HUES48 (cell line): ENCODE results near the gene HDAC11.
"Not testable (repeated sequence)": the region's sequence is repeated elsewhere in the genome, so short reads cannot be mapped to it uniquely, and the experiment has no call there.

Source experiments
- H3K27ac ChIP-seq: one replicate; pipeline ENCODE4 v1.7.0; 2013; ENCODE audit warnings: low read depth, low read length, inconsistent platforms
- H3K27me3 ChIP-seq: 2 replicates; pipeline ENCODE4 v1.6.1; 2013; ENCODE audit warnings: mild to moderate bottlenecking, low read length; ENCODE audit not compliant: control insufficient read depth, insufficient read depth
- H3K36me3 ChIP-seq: 2 replicates; pipeline ENCODE4 v1.6.1; 2013; ENCODE audit warnings: low read length; ENCODE audit not compliant: control insufficient read depth, insufficient read depth
- H3K4me1 ChIP-seq: 2 replicates; pipeline ENCODE4 v1.6.1; 2013; ENCODE audit warnings: mild to moderate bottlenecking, low read length; ENCODE audit not compliant: control insufficient read depth, insufficient read depth
- H3K4me3 ChIP-seq: 2 replicates; pipeline ENCODE4 v1.5.1; 2013; ENCODE audit warnings: mild to moderate bottlenecking, low read depth, low read length
- H3K9ac ChIP-seq: 2 replicates; pipeline ENCODE4 v1.6.1; 2013; ENCODE audit warnings: mild to moderate bottlenecking, low read depth, low read length, moderate library complexity
- H3K9me3 ChIP-seq: 2 replicates; pipeline ENCODE4 v1.6.1; 2013; ENCODE audit warnings: low read length; ENCODE audit not compliant: control insufficient read depth, insufficient read depth

HDAC11 gene

GRCh38 chr3:13519006-13519791, 39.1 kb downstream of the HDAC11 start:
- Histone ChIP-seq H3K27me3 (no peaks in the 10 kb centered on the region), H3K9ac (no peak overlapping the region), H3K9me3 (no peaks in the 10 kb centered on the region), H3K27ac (no peak overlapping the region), H3K4me1 (no peaks in the 10 kb centered on the region), H3K36me3 (no peaks in the 10 kb centered on the region), H3K4me3 (no peak overlapping the region)

- H3K27ac ChIP-seq, result no peak overlapping the region
- no peaks in the 10 kb centered on the region for H3K36me3 ChIP-seq
- H3K9ac ChIP-seq, result no peak overlapping the region
- no peaks in the 10 kb centered on the region for H3K27me3 ChIP-seq
- no peaks in the 10 kb centered on the region for H3K4me1 ChIP-seq
- no peaks in the 10 kb centered on the region for H3K9me3 ChIP-seq
- H3K4me3 ChIP-seq, result no peak overlapping the region
Observed at GRCh38 chr3:13520326-13520880, 40.3 kb downstream of the HDAC11 start.

DNA sequence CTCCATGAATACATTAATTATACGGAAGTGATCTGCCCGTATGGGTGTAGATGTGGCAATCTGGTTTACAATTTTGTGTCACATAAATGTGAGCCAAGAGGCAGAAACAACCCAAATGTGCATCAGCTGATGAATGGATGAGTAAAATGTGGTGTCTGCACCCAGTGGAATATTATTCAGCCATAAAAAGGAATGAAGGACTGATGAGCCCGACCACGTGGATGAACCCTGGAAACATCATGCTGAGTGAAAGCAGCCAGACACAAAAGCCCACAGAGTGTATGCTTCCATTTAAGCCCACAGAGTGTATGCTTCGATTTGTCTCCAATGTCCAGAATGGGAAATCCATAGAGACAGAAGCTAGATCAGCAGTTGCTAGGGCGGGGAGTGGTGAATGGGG, 41.2 kb downstream of the HDAC11 start:
- Histone ChIP-seq H3K27ac (no peak overlapping the region), H3K9me3 (no peaks in the 10 kb centered on the region), H3K4me1 (peaks cover 5% of the 10 kb centered on the region), H3K27me3 (no peaks in the 10 kb centered on the region), H3K4me3 (no peak overlapping the region), H3K9ac (no peak overlapping the region), H3K36me3 (no peaks in the 10 kb centered on the region)

- H3K36me3 ChIP-seq, H3K4me1 ChIP-seq, H3K4me3 ChIP-seq, H3K9ac ChIP-seq, H3K27me3 ChIP-seq, H3K27ac ChIP-seq, H3K9me3 ChIP-seq: not testable (repeated sequence)
Observed at GRCh38 chr3:13521749-13522148, 41.6 kb downstream of the HDAC11 start.

GRCh38 chr3:13522236-13522635, 42.1 kb downstream of the HDAC11 start:
- Histone ChIP-seq H3K27me3 (no peaks in the 10 kb centered on the region), H3K9me3 (no peaks in the 10 kb centered on the region), H3K4me3 (no peak overlapping the region), H3K9ac (no peak overlapping the region), H3K36me3 (no peaks in the 10 kb centered on the region), H3K4me1 (peaks cover 10% of the 10 kb centered on the region), H3K27ac (no peak overlapping the region)

DNA sequence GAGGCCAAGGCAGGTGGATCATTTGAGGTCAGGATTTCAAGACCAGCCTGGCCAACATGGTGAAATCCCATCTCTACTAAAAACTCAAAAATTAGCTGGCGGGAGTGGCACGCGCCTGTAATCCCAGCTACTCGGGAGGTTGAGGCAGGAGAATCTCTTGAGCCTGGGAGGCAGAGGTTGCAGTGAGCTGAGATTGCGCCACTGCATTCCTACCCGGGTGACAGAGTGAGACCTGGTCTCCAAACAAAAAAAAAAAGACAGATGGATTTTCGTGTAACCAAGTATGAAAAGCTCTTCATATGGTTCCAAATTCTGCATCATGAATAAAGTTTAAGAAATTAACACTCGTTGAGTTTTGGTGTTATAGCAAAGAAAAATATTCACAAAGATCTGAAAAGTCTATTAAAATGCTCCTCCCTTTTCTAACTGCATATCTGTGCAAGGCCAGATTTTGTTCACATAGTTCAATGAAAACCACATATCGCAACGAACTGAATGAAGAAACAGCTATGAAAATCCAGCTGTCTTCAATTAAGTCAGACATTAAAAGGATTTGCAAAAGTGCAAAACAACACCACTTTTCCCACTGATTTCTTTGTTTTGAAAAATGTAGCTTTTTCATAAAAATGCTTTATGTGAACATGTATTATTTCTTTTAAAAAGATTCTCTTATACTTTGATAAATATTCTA, 45.0 kb downstream of the HDAC11 start:
- Histone ChIP-seq H3K27me3 (no peaks in the 10 kb centered on the region), H3K4me3 (no peak overlapping the region), H3K9ac (no peak overlapping the region), H3K4me1 (peaks cover 12% of the 10 kb centered on the region), H3K36me3 (no peaks in the 10 kb centered on the region), H3K27ac (no peak overlapping the region), H3K9me3 (no peaks in the 10 kb centered on the region)

DNA sequence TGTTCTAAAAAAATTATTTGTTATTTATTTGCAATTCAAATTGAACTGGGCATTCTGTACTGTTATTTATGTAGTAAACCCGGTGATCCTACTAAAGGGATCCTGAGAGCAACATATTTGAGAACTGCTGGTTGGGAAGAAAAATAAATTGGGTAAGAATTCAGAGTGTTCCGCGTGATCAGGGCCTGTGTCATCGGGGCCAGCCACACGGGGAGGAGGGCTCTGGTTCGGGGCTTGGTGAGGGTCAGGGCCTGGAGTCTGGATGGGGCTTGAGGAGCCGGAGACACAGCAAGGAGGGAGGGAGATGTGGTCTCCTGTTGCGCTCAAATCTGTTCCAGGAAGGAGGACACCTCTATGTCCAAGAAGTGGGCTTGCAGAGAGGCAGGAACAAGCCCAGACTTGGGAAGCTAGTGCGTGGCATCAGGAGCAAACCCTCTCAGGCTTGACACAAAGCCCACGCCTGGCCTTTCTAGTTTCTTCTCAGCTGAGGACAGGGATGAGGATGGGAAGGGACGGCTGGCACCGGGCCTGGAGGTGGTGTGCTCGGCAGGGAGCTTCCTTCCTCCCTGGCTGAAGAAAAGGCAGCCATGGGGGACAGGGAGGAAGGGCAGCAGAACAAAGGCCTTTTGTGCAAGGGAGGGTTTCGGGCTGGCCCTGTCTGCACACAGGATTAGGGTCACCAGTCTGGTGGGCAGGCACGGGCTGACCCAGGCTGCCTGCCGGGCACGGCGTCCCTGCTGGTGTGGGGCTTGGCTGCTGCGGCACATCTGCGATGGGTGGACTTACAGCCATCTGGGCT, 45.9 kb downstream of the HDAC11 start:
- Histone ChIP-seq H3K4me3 (no peak overlapping the region), H3K36me3 (no peaks in the 10 kb centered on the region), H3K27me3 (no peaks in the 10 kb centered on the region), H3K4me1 (peaks cover 12% of the 10 kb centered on the region), H3K9me3 (no peaks in the 10 kb centered on the region), H3K27ac (peak overlapping the region; percentile 33), H3K9ac (no peak overlapping the region)

DNA sequence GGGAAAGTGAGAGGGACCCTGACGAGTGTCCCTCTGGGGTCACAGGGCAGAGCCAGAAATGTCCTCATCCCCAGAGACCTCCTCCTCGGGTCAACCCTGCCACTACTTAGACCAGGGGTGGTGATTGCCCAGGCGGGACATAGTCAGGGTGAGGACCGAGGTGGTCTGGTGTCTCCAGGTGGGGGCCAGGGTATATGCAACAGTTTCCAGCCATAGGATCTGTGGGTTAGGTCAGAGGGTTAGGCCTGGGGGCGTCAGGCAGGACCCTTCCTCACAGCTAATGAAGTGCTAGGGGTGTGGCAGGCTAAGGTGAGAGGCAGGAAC, 46.5 kb downstream of the HDAC11 start:
- H3K27ac ChIP-seq, result no peak overlapping the region

DNA sequence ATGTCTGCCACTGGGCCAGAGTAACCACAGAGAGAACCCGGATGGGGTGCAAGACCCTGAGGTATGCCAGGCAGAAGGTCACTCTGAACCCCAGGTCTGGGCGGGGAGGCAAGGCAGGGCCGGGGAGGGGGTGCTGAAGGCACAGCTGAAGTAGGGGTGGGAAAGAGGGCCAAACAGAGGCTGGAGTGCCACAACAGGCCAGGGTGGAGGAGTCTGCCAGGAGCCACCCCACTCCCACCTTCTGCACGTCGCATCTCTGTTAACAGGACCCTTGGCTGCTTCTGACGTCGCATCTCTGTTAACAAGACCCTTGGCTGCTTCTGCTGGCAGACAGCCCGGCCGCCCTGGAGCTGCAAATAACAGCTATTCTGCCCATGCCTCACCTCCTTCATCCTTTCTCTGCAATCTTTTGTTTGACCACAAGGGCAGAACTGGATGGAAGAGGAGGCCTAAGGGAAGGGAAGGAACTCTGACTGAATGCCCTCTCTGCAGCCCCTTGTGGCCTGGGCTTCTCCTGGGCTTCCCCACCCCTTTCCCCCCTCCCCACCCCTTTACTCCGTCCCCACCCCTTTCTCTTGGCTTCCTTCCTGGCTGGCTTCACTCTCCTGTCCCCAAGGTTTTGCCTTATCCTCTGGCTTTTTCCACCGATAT, 48.2 kb downstream of the HDAC11 start:
- no peak overlapping the region for H3K4me3 ChIP-seq
- H3K9ac ChIP-seq, result no peak overlapping the region
- H3K36me3 ChIP-seq, result no peaks in the 10 kb centered on the region
- peaks cover 12% of the 10 kb centered on the region for H3K4me1 ChIP-seq
- no peak overlapping the region for H3K27ac ChIP-seq
- H3K27me3 ChIP-seq, result no peaks in the 10 kb centered on the region
- no peaks in the 10 kb centered on the region for H3K9me3 ChIP-seq

More for the DNA sequence above, 46.5 kb downstream of the HDAC11 start:
- Histone ChIP-seq H3K9me3 (no peaks in the 10 kb centered on the region), H3K9ac (no peak overlapping the region), H3K36me3 (no peaks in the 10 kb centered on the region), H3K4me3 (no peak overlapping the region), H3K27me3 (no peaks in the 10 kb centered on the region), H3K4me1 (peaks cover 12% of the 10 kb centered on the region)

DNA sequence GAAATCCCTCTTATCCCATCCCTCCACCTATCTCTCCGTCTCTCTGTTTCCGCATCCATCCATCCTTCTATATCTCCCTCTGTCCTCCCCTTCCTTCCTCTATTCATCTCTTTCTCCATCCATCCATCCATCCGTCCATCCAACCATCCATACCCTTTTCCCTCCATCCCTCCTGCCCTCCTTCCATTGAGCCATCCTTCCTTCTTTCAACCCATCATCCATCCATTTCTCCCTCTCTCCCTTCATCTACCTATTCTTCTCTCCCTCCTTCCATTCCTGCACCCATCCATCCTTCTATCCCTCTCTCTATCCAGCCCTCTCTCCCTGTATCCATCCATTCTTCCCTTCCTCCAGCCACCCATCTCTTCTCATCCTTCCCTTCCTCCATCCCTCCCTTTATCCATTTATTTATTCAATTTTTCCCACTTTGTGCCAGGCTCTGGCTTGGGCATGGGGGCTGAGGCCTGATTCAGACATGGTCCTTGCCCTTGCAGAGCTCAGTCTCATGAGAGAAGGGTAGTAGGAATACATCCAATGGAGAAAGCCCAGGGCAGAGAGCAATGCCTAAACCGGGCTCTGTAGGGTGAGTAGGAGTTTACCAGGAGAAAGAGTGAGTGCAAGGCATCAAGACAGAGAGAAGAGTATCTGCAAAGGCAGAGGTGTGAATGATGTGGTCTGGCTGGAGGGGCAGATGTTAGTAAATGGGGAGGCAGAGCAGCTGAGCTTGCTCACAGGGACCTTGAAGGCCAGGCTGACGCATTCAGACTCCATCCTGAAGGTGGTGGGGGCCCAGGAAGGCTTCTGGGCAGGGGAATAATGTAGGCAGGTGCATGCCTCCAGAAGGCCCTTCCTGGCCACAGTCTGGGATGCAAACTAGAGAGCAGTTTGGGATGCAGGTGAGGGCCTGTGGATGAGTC, 49.3 kb downstream of the HDAC11 start:
- no peak overlapping the region for H3K9ac ChIP-seq
- H3K27ac ChIP-seq, result no peak overlapping the region
- H3K9me3 ChIP-seq, result no peaks in the 10 kb centered on the region
- peaks cover 12% of the 10 kb centered on the region for H3K4me1 ChIP-seq
- H3K4me3 ChIP-seq, result no peak overlapping the region
- no peaks in the 10 kb centered on the region for H3K27me3 ChIP-seq
- no peaks in the 10 kb centered on the region for H3K36me3 ChIP-seq
